HL-60 (cell line): Measurements from ENCODE around the gene GALNT9.

ENCODE experiments used
- DNase-seq, 2 experiments: peaks; one replicate each; pipeline ENCODE4 v3.0.0-alpha.2; 2010 to 2020; ENCODE audit warnings: low read depth in 1 of 2, low spot score in 1 of 2
- H3K27ac ChIP-seq: fragments of 250-450 bp; sonication (Bioruptor Pico); replicated peaks from 2 replicates; pipeline ENCODE4 v1.5.1; 2020; ENCODE audit warnings: mild to moderate bottlenecking, moderate library complexity
- H3K27me3 ChIP-seq: fragments of 250-450 bp; sonication (Bioruptor Pico); 2 replicates; pipeline ENCODE4 v1.5.1; 2021; ENCODE audit warnings: mild to moderate bottlenecking, moderate library complexity; ENCODE audit not compliant: insufficient read depth, poor library complexity, severe bottlenecking
- H3K4me3 ChIP-seq: replicated peaks from 2 replicates; pipeline ENCODE4 v1.5.1; 2011; ENCODE audit warnings: mild to moderate bottlenecking, control low read depth, low read length; ENCODE audit not compliant: insufficient read depth
- CTCF ChIP-seq: IDR thresholded peaks from one replicate; pipeline ENCODE4 v1.5.1; 2011; ENCODE audit warnings: low read length, control low read depth, inconsistent platforms; ENCODE audit not compliant: insufficient read depth
- GABPA ChIP-seq: IDR thresholded peaks from 2 replicates; pipeline ENCODE4 v1.6.1; 2012; ENCODE audit warnings: low read depth
- POLR2AphosphoS5 ChIP-seq: IDR thresholded peaks from 2 replicates; pipeline ENCODE4 v1.6.1; 2012; ENCODE audit warnings: low read depth
- REST ChIP-seq: IDR thresholded peaks from 2 replicates; pipeline ENCODE4 v1.6.1; 2012; ENCODE audit warnings: low read depth; ENCODE audit not compliant: insufficient replicate concordance
- SPI1 ChIP-seq: IDR thresholded peaks from 2 replicates; pipeline ENCODE4 v1.6.1; 2012; ENCODE audit warnings: low read depth, mild to moderate bottlenecking, borderline replicate concordance

GALNT9 gene

GRCh38 chr12:132319991-132320570, 9.3 kb downstream of the GALNT9 start:
- H3K27ac ChIP-seq = no peak overlapping the region
- TF ChIP-seq REST (no peak), POLR2AphosphoS5 (no peak), GABPA (no peak), CTCF (no peak), SPI1 (no peak)
- H3K27me3 ChIP-seq = no peaks in the 10 kb centered on the region
- no peak for DNase-seq
- no peak overlapping the region for H3K4me3 ChIP-seq

GRCh38 chr12:132319359-132319950, 9.9 kb downstream of the GALNT9 start:
- TF ChIP-seq REST (no peak), POLR2AphosphoS5 (no peak), GABPA (no peak), SPI1 (no peak), CTCF (no peak)
- Histone ChIP-seq H3K27ac (no peak overlapping the region), H3K27me3 (no peaks in the 10 kb centered on the region), H3K4me3 (no peak overlapping the region)
- no peak for DNase-seq

- TF ChIP-seq POLR2AphosphoS5 = no peak
- no peak for TF ChIP-seq REST
- TF ChIP-seq CTCF = no peak
- no peak for TF ChIP-seq GABPA
- TF ChIP-seq SPI1 = no peak
- Histone ChIP-seq H3K27me3 (no peaks in the 10 kb centered on the region), H3K27ac (no peak overlapping the region), H3K4me3 (no peak overlapping the region)
- no peak for DNase-seq
These were observed 10.8 kb downstream of the GALNT9 start for GRCh38 chr12:132318618-132319033.
